ENCODE results near the gene GATD1. TPM values are rescaled to one million over a fixed set of nuclear protein-coding genes. Genes with fewer than 3 reads are reported as not detected.

GATD1 gene
- total and polyA plus RNA-seq, 10 of the 15 experiments (the other 5 are each of a cell fraction or from before 2014, with no cell fraction given), result 1.2 to 92.6 (median 22.3) TPM

DNA sequence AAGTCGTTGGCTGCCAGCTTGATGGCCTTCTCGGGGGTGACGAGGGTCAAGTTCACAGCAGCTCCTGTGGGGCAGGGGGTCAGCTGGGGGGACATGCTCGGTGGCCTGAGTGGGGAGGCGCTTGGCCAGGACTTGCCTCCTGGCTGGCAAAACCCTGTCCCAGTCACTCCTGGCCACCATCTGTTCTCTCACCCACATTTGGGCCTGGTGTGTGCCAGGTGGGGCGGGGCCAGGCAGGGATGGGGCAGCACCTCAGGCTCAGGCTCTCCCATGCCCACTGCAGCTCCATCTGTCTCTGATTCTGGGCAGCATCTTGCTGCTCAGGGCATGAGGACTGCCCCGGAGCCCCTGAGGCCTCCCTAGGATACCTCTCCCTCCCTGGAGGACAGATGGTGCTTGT is 16.3 kb upstream of the GATD1 start:
- TF ChIP-seq MEF2A (IDR thresholded peaks at IDR 0.05; ENCODE audit: insufficient read depth, low read depth, low read length), result no peak
- TF ChIP-seq TCF7 (IDR thresholded peaks at IDR 0.05; ENCODE audit: borderline replicate concordance), result no peak
- TF ChIP-seq EP300 (IDR thresholded peaks at IDR 0.05; ENCODE audit: borderline replicate concordance in 1 of 2, control insufficient read depth in 1 of 2, low read depth in 2 of 2, low read length in 2 of 2), result no peak
- no peak for TF ChIP-seq RELA (IDR thresholded peaks at IDR 0.05; ENCODE audit: borderline replicate concordance, partially characterized antibody)
- TF ChIP-seq, protein P1, sequence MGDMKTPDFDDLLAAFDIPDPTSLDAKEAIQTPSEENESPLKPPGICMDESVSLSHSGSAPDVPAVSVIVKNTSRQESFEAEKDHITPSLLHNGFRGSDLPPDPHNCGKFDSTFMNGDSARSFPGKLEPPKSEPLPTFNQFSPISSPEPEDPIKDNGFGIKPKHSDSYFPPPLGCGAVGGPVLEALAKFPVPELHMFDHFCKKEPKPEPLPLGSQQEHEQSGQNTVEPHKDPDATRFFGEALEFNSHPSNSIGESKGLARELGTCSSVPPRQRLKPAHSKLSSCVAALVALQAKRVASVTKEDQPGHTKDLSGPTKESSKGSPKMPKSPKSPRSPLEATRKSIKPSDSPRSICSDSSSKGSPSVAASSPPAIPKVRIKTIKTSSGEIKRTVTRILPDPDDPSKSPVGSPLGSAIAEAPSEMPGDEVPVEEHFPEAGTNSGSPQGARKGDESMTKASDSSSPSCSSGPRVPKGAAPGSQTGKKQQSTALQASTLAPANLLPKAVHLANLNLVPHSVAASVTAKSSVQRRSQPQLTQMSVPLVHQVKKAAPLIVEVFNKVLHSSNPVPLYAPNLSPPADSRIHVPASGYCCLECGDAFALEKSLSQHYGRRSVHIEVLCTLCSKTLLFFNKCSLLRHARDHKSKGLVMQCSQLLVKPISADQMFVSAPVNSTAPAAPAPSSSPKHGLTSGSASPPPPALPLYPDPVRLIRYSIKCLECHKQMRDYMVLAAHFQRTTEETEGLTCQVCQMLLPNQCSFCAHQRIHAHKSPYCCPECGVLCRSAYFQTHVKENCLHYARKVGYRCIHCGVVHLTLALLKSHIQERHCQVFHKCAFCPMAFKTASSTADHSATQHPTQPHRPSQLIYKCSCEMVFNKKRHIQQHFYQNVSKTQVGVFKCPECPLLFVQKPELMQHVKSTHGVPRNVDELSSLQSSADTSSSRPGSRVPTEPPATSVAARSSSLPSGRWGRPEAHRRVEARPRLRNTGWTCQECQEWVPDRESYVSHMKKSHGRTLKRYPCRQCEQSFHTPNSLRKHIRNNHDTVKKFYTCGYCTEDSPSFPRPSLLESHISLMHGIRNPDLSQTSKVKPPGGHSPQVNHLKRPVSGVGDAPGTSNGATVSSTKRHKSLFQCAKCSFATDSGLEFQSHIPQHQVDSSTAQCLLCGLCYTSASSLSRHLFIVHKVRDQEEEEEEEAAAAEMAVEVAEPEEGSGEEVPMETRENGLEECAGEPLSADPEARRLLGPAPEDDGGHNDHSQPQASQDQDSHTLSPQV (IDR thresholded peaks at IDR 0.05), result no peak
- TF ChIP-seq, protein P2, sequence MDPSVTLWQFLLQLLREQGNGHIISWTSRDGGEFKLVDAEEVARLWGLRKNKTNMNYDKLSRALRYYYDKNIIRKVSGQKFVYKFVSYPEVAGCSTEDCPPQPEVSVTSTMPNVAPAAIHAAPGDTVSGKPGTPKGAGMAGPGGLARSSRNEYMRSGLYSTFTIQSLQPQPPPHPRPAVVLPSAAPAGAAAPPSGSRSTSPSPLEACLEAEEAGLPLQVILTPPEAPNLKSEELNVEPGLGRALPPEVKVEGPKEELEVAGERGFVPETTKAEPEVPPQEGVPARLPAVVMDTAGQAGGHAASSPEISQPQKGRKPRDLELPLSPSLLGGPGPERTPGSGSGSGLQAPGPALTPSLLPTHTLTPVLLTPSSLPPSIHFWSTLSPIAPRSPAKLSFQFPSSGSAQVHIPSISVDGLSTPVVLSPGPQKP (IDR thresholded peaks at IDR 0.05; ENCODE audit: low read depth, low read length), result no peak
- TF ChIP-seq, protein P3, sequence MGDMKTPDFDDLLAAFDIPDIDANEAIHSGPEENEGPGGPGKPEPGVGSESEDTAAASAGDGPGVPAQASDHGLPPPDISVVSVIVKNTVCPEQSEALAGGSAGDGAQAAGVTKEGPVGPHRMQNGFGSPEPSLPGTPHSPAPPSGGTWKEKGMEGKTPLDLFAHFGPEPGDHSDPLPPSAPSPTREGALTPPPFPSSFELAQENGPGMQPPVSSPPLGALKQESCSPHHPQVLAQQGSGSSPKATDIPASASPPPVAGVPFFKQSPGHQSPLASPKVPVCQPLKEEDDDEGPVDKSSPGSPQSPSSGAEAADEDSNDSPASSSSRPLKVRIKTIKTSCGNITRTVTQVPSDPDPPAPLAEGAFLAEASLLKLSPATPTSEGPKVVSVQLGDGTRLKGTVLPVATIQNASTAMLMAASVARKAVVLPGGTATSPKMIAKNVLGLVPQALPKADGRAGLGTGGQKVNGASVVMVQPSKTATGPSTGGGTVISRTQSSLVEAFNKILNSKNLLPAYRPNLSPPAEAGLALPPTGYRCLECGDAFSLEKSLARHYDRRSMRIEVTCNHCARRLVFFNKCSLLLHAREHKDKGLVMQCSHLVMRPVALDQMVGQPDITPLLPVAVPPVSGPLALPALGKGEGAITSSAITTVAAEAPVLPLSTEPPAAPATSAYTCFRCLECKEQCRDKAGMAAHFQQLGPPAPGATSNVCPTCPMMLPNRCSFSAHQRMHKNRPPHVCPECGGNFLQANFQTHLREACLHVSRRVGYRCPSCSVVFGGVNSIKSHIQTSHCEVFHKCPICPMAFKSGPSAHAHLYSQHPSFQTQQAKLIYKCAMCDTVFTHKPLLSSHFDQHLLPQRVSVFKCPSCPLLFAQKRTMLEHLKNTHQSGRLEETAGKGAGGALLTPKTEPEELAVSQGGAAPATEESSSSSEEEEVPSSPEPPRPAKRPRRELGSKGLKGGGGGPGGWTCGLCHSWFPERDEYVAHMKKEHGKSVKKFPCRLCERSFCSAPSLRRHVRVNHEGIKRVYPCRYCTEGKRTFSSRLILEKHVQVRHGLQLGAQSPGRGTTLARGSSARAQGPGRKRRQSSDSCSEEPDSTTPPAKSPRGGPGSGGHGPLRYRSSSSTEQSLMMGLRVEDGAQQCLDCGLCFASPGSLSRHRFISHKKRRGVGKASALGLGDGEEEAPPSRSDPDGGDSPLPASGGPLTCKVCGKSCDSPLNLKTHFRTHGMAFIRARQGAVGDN (IDR thresholded peaks at IDR 0.05), result no peak
- no peak for TF ChIP-seq YY1 (IDR thresholded peaks at IDR 0.05; ENCODE audit: low read depth, low read length)
- no peak for TF ChIP-seq IRF4 (IDR thresholded peaks at IDR 0.05; ENCODE audit: low read depth, low read length)
- no peak for TF ChIP-seq ZNF622 (IDR thresholded peaks at IDR 0.05)
- H4K20me1 ChIP-seq (ENCODE audit: control insufficient read depth, insufficient read depth), result no peaks in the 10 kb centered on the region
- no peak for DNase-seq (ENCODE audit: low read depth, low spot score)
- in situ Hi-C loops (cut with MboI) (no loop called here), intact Hi-C loops (cut with micrococcal nuclease; ENCODE audit: unreplicated experiment) (no loop called here)
- ChIA-PET POLR2A (no interaction called here), SMC1A (ENCODE audit: uncharacterized antibody, unreplicated experiment) (no interaction called here), CTCF (no interaction called here), RAD21 (ENCODE audit: unreplicated experiment) (interaction anchor here (0.6 kb wide), 1 partner anchor 107 kb away, joined by 3 read pairs; no protein-coding TSS in a partner anchor)
- 81% methylated on average over 7 of the region's 7 CpGs for WGBS (ENCODE audit: insufficient coverage, insufficient replicate concordance, low lambda C conversion rate, missing lambda C conversion rate)
- no peak for ATAC-seq
- no peak overlapping the region for H3K4me2 ChIP-seq (ENCODE audit: control insufficient read depth, insufficient read depth)
- H3K27me3 ChIP-seq (replicated peaks in 1 of 2; ENCODE audit: control insufficient read depth in 2 of 2, insufficient read depth in 2 of 2, low read length in 1 of 2), result no peaks in the 10 kb centered on the region
- no peaks in the 10 kb centered on the region for H3K9me3 ChIP-seq (replicated peaks; ENCODE audit: control insufficient read depth, insufficient read depth, low read length)
- H3K36me3 ChIP-seq (ENCODE audit: control insufficient read depth in 2 of 2, insufficient read depth in 2 of 2, low read length in 1 of 2), result peaks cover 0 to 9% of the 10 kb centered on the region in 2 experiments; a peak in 2 of 4 replicates
- H3K27ac ChIP-seq (ENCODE audit: control insufficient read depth, insufficient read depth), result no peak overlapping the region
- peaks cover 30% of the 10 kb centered on the region for H3K79me2 ChIP-seq (ENCODE audit: control insufficient read depth, insufficient read depth, low read length)
- FAIRE-seq, result no peak
- H3K4me1 ChIP-seq (ENCODE audit: control insufficient read depth, insufficient read depth, low read length), result peaks cover 22% of the 10 kb centered on the region
- no peak overlapping the region for H2AFZ ChIP-seq (ENCODE audit: control insufficient read depth, low read depth, low read length)
- no TSS peak for BruUV-seq (replicated peaks)
- no peak overlapping the region for H3K9ac ChIP-seq (ENCODE audit: control insufficient read depth, insufficient read depth, low read length)
- H3K4me3 ChIP-seq, result no peak overlapping the region

Data from GM12878 (cell line).